ENCODE data around the gene RASGRP4.
"Not testable (repeated sequence)": the region's sequence is repeated elsewhere in the genome, so short reads cannot be mapped to it uniquely, and the experiment has no call there.

The RASGRP4 gene

DNA sequence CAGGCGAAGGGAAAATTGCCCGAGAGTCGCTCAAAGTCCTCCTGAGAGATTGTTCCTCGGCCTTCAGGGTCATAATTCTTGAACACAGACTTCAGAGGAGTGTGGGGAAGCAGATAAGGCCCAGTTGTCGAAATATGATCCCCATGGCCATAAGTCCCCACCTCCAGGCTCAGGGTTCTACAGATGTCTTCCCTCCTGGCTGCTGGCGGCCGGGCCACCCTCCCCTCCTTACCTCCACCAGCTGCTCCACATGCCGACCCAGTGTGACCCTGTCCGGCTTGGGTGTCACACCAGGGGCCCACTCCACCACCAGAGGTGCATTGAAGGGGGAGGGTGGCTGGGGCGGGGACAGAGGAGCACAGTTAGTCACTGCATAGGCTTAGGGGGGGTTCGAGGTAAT, 13.1 kb downstream of the RASGRP4 start:
- DNase-seq, result no peak

DNA sequence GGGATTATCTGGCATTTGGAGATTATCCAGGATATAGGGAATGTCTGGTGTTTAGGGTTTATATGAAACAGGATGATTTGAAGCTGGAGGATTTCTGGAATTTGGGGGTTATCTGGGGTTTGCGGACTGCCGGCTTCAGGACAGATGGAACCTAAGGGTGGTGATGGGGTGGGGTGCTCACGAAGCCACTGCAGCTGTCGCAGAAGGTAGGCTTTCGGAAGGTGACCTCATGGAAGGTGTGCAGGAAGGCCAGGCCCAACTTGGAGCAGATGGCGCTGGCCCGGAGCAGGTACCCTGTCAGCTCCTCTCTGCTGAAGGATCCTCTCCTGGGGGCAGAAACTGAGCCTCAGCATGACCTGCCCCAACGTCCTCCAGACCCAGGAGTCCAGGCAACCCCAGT, 13.5 kb downstream of the RASGRP4 start:
- DNase-seq, result no peak

DNA sequence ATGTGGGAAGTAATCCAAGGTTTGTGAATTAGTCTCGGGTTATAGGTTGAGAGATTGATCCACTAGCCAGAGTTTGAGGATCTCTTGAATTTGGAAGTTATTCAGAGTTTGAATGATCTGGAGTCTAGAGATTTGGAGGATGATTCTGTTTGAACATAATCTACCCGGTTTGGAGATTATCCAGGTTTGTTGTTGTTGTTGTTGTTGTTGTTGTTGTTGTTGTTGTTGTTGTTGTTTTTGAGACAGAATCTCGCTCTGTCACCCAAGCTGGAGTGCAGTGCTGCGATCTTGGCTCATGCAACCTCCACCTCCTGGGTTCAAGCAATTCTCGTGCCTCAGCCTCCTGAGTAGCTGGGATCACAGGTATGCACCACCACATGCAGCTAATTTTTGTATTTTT, 14.1 kb downstream of the RASGRP4 start:
- DNase-seq, result not testable (repeated sequence)

DNA sequence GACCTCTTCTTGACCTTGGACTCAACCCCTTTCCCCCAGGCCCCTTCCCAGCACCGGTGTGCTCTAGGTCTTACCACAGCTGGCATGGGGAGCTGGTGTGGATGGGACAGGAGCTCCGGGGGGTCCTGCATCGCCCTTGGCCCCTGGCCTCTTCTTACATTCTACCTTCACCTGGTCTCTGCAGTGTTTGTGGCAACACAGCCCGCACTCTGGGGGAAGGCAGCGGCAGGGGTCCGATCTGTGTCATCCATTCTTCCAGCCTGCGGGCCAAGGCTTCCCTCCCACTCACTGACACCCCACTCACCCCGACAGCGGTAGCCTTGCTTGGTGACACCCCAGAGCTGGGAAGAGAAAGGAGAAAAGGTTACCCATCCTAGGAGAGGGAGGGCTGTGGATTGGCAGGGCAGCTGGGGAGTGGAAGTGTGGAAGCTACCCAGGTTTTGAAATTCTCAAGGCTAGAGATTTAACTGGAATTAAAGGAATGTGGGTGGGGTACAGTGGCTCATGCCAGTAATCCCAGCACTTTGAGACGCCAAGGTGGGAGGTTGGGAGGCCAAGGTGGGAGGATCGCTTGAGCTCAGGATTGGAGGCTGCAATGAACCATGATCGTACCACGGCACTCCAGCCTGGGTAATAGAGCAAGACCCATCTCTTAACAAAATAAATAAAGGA, 14.8 kb downstream of the RASGRP4 start:
- no peak for DNase-seq

DNA sequence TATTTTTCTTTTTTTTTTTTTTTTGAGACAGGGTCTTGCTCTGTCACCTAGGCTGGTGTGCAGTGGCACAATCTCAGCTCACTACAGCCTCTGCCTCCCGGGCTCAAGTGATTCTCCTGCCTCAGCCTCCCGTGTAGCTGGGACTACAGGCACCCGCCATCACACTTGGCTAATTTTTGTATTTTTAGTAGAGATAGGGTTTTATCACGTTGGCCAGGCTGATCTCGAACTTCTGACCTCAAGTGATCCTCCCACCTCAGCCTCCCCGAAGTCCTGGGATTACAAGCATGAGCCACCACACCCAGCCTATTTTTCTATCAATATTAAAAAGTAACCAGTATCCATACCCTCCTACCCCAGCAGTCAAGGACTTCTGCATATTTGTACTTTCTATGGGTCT, 15.6 kb downstream of the RASGRP4 start:
- not testable (repeated sequence) for DNase-seq

DNA sequence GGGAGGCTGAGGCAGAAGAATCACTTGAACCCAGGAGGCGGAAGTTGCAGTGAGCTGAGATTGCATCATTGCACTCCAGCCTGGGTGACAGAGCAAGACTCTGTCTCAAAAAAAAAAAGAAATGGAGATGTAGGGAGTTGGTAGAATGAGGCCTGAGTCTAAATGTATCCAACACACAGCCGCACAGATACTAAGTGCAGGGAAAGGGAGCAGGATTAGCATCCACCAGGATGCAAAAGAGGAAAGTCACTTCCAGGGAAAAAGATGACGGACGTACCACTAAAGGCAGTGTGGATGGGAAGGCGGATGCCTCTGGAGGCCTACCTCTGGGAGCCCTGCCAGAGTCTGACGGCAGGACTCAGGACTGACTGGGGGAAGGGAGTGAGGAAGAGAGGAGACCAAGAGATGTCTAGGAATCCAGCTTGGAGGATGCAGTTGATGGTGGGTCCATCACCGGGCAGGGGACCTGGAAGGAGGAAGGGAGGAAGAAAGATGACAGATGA, 16.3 kb downstream of the RASGRP4 start:
- no peak for DNase-seq

DNA sequence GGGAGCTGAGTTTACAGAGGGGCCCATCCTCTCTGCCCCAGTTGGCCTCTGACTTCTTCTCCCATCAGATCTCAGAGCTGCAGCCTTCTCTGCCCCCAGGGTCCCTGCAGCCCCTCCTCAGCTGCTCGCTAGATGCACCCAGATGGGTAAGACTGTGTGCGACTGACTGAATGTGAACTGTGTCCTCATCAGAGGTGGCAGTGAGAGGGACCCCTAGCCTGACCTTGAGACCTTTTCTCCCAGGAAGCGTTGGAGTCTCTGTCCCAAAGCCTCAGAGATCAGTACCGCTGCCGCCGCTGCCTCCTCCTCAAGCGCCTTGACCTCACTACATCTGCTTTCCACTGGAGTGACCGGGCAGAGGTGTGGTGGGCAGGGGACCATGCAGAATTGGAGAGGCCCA, 20.7 kb downstream of the RASGRP4 start:
- DNase-seq, result no peak

DNA sequence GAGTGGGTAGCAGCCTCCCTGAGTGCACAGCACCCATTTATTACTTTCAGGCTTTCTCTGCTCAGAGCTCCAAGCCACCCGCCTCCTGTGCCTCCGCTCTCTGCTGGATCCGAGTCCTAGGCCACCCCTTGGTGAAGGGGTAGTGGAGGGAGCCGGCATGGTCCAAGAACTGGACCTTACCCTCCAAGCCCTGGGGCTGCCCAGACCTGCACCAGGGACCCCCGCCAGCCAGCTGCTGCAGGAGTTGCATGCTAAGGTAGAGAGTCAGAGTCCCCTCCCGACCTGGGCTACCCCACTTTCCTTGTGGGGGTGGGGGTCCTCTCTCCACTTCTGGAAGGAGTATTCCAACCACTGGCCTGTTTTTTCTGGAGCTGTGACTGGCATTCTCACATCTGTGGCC, 21.2 kb downstream of the RASGRP4 start:
- DNase-seq, result no peak

DNA sequence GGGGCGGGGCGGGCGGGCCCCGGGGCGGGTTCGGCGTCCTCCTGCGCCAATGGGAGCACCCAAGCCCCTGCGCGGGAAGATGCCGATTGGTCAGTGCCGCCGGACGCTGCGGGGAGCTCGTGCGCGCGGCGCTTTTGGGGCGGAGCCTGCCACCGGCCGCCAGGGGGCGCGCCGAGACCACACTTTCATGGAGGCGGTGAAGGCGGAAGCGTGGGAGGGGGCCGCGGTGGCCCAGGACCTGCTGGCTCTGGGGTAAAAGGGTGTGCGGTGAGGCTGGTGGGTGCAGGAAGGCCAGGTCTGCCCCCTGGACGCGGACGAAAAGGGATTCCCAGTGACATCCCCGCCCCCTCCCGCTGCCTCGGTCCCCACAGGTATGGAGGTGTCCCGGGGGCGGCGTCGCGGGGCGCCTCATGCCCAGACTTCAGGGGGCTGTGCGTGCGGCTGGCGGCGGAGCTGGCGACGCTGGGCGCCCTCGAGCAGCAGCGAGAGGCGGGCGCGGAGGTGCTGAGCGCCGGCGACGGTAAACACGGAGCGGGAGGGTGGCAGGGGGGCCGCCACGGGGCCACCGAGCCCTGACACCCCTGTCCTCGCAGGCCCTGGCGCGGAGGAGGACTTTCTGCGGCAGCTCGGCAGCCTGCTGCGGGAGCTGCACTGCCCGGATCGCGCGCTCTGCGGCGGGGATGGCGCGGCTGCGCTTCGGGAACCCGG, 22.9 kb downstream of the RASGRP4 start, which contains the start of gene FAM98C:
Gene FAM98C, plus strand, starts transcription at position 127 of the 708 bp plus-strand sequence. Its CDS starts 61 bp downstream, at position 188.
- DNase-seq, result peak; percentile 95

DNA sequence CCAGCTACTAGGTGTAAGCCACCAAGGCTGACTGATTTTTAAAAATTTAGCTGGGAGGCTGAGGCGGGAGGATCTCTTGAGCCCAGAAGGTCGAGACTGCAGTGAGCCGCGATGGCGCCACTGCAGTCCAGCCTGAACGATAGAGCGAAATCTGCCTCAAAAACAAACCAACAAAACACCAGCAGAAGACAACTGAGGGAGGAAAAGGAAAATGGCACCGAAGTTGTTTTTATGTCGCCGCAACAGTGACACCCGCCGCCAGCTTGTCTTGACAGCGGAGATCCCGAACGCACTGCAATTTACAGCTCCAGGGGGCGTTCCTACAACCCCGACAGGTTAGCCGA, 23.4 kb downstream of the RASGRP4 start:
- DNase-seq, result no peak

DNA sequence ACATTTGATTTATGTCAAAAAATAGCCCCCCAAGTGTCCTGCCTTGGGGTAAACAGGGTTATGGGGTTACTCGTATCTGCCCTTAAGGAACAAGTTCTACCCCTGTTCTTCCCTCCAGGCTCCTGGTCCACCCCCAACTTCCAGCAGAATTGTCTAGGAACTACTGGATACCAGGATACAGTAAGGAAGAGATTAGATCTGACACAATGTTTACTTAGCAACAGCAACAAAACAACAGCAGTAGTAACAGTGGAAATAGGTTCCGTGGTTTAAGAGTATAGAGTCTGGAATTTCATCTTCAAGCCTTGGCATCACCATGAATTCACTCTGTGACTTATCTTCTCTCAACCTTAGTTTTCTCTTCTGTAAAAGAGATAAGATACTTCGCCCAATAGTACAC, 24.9 kb downstream of the RASGRP4 start:
- no peak for DNase-seq

DNA sequence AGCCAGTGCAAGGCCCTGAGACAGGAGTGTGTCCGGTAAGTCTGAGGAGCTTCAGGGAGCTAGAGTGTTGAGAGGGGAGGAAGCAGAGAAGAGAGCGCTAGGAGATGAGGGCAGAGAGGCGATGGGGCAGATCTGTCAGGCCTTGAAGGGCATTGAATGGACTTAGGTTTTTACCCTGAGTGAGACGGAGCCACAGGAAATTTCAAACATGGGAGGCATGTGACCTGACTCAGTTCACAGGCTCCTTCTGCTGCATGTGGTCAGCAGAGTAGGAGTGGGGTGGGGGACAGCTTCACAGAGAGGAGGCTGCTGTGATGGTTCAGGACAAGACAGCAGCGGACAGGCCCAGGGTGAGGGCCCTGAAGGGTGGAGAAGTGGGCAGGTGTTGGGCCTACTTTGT, 25.7 kb downstream of the RASGRP4 start:
- no peak for DNase-seq

DNA sequence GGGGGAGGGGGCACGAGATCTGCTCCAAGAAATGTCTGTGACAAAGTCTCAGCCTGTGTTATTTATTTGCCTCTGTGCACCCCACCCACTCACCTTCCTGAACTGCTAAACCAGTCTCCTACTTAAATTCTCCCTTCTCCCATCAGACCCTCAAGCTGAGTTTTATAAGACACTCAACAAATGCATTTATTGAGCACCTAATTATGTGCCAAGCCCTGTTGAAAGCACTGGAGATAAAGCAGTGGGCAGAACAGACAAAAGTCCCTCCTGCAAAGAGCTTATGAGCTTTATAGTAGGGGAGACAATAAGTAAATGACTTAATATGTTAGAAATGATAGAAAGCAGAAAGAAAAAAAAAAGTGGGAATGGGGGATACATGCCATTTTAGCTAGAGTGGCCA, 26.5 kb downstream of the RASGRP4 start:
- DNase-seq, result no peak

DNA sequence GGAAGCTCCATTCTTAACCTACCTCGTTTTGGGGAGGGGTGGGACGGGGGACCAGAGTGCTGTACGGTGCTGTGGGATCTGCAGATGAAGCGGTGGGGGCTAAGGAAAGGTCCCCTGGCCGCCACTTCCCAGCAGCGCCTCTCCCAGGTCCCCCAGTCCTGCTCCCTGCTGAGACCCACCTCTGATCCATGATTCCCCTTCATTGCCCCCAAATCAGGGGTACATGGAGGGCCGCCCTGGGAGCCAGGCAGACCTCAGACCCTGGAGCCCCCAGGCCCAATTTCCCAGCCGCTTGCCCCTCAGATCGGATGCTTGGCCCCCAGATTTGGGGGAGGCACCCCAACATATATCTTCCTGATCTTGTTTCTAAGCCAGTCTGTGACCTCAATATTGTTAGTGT, 26.9 kb downstream of the RASGRP4 start:
- DNase-seq, result no peak

DNA sequence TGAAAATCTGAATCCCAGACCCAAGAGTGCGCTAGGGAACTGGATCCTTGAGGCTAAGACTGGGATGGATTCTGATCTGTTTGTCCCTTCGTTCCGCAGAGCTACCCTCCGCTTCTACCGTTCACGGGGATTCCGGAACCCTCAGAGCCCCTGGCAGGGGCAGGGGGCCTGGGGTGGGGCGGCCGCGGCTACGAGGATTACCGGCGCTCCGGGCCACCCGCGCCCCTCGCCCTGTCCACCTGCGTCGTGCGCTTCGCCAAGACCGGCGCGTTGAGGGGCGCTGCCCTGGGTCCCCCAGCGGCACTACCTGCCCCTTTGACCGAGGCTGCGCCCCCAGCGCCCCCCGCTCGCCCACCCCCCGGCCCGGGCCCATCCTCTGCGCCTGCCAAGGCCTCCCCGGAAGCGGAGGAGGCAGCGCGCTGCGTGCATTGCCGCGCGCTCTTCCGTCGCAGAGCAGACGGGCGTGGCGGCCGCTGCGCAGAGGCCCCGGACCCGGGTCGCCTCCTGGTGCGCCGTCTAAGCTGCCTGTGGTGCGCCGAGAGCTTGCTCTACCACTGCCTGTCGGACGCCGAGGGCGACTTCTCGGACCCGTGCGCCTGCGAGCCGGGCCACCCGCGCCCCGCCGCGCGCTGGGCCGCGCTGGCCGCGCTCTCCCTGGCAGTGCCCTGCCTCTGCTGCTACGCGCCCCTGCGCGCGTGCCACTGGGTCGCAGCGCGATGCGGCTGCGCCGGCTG, 30.5 kb downstream of the RASGRP4 start:
- no peak for DNase-seq

DNA sequence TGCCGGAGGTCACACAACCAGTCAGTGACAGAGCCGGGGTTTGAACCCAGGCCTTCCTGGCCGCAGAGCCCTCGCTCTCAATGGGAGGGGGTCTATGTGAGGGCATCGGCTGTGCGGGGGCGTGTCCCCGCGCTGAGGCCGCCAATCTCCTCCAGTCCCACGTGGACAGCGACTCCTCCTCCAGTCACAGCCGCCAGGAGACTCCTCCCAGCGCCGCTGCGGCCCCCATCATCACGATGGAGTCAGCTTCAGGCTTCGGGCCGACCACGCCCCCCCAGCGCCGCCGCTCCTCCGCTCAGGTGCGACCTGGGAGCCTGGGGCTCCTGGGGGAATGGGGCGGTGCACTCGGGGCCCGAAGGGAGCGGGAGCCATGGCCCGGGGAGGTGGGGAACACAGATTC, 31.5 kb downstream of the RASGRP4 start:
- DNase-seq, result no peak

DNA sequence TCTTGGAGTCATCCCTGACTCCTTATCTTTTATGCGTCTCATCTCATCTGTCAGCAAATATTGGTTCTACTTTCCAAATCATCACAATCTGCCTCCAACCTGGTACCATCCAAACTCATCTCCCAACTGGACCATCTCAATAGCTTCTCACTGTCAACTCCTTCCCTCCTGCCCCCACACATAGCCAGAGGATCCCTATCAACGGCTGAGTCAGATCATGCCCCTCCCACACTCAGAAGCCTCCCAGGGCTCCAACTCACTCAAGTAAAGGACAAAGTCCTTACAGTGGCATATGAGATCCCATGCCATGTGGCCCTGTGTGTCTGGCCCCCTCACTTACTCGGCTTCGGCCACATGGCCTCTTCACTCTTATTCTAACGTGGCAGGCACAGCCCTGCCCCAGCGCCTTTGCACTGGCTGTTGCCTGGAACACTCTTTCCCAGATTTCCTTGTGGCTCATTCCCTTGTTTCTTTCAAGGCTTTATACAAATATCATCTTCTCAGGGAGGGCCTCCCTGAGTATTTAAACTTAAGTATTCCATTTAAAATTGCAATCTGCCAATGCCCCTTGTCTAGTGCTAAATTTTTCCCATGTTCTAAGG, 33.2 kb downstream of the RASGRP4 start:
- no peak for DNase-seq

DNA sequence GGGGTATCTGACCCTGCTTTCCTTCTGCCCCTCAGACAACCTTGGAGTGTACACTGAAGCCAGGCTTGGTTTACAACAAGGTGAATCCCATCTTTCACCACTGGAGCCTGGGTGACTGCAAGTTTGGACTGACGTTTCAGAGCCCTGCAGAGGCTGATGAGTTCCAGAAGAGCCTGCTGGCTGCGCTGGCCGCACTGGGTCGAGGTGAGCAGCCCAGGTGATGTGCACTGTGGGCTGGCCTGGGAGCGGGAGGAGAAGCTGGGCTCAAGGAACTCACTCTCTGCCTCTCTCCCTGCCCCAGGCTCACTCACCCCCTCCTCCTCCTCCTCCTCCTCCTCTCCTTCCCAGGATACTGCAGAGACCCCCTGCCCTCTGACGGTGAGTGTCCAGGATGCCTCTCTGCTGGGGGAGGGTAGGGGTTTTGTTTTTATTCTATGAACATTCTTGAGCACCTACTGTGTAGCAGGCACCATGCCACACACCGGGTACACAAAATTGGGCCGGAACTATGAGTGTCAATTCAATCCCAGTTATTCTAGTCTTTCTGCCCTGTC, 34.0 kb downstream of the RASGRP4 start:
- DNase-seq, result no peak

DNA sequence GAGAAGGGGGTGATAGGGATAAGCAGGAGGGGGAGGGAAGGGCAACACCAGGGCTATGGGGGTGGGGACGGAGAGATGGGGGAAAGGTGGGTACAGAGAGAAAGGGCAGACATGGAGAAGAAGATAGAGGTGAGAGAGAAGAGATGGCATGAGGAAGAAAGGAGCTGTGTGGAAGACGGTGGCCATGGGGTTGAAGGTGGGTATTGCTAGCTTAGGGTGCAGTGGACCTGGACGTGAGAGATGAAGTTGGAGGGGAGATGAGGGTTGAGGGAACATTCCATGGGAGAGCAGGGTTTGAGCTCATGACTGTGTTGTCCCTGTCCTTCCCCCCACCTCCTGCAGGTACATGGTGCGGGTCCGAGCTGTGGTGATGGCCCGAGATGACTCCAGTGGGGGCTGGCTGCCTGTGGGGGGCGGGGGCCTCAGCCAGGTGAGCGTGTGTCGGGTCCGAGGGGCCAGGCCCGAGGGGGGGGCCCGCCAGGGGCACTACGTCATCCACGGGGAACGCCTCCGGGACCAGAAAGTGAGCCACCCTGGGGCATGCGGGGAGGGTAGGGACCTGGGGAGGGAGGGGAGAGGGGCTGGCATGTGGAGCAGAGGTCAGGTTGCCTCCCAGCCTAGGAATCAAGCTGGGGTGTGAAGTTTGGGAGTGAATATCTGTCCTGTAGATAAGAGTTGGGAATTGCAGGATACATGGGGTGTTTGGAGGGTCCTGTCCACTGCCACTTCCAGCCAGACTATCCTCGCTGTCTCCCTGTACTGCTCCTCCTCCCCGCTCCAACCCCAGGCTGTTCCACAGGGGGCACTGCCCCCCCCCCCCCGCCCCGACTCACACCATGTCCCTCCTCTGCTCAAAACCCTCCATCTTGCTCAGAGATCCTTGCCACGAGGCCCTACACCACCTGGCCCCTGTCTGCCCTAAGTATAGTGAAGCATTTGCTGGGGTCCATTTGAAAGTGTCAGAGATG, 35.8 kb downstream of the RASGRP4 start:
- no peak for DNase-seq

DNA sequence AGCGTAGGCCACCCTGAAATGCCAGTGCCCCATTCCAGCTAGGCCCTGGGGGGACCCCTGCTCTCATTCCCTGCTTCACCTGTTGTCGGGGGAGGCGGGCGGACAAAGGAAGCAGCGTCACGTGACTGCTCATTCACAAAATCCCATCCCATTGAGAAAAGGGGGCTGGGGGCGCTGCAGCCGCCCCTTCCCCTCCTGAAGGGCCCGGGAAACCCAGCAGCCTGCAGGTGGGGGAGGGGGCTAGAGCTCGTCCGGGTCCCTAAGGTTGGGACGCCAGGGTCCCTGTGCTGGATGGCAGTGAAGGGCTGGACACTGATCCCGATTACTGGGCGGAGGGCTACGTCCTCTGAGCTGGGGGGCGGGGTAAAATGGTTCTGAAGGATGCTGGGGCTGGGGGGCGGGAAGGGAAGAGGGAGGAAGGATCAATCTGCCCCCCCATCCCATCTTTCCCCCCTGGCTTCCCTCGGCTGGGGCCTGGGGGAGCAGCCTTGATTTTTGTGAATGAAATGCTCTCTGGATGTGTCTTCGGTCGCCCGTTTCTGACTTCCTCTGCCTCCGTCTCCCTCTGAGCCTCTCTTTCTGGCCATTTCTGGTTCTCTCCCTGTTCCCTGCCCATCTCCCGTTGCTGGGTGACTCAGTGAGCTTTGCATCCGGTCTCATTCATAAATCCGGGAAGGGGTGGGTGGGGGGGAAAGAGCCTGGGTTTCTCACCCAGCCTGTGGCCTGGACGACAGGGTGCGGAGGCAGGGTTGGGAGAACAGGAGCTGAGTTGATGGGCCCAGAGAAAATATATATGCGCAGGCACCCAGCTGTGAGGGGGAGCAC, 36.7 kb downstream of the RASGRP4 start:
- DNase-seq, result no peak

Measured in NCI-H446 treated with DMSO at 0.1 percent for 48 hours (cell line).